GM23338 (cell line): ENCODE measurements around the gene HDAC9. TPM values are rescaled to one million over a fixed set of nuclear protein-coding genes. Genes with fewer than 3 reads are reported as not detected.
"Not testable (repeated sequence)": the region's sequence is repeated elsewhere in the genome, so short reads cannot be mapped to it uniquely, and the experiment has no call there.

Experiments used
- ATAC-seq: fragments of 200-7000 bp; cut with Tn5 transposase; 3 replicates; pipeline ENCODE4 v1.9.1; 2020
- DNase-seq: peaks from one replicate; pipeline ENCODE4 v3.0.0-alpha.2; 2015; ENCODE audit warnings: low spot score
- H2AFZ ChIP-seq: fragments of 200-600 bp; sonication (generic); 2 replicates; pipeline ENCODE4 v1.8.0; 2016; ENCODE audit warnings: antibody characterized with exemption, mild to moderate bottlenecking, moderate library complexity
- H3F3A ChIP-seq: fragments of 200-600 bp; sonication (generic); replicated peaks from 2 replicates; pipeline ENCODE4 v1.8.0; 2017; ENCODE audit warnings: antibody characterized with exemption, mixed run types, low read depth
- H3K27ac ChIP-seq: fragments of 200-600 bp; sonication (generic); 2 replicates; pipeline ENCODE4 v1.6.1; 2016; ENCODE audit warnings: low read depth
- H3K27me3 ChIP-seq: fragments of 200-600 bp; sonication (generic); 2 replicates; pipeline ENCODE4 v1.8.0; 2016; ENCODE audit warnings: mild to moderate bottlenecking, mixed run types, moderate library complexity; ENCODE audit not compliant: insufficient read depth
- H3K36me3 ChIP-seq: fragments of 200-600 bp; sonication (generic); 2 replicates; pipeline ENCODE4 v1.8.0; 2016; ENCODE audit warnings: mild to moderate bottlenecking; ENCODE audit not compliant: insufficient read depth
- H3K4me1 ChIP-seq: fragments of 200-600 bp; sonication (generic); 2 replicates; pipeline ENCODE4 v1.8.0; 2016; ENCODE audit warnings: mild to moderate bottlenecking, moderate library complexity; ENCODE audit not compliant: insufficient read depth
- H3K4me2 ChIP-seq: fragments of 200-600 bp; sonication (generic); 2 replicates; pipeline ENCODE4 v1.7.1; 2017; ENCODE audit warnings: mixed run types
- H3K4me3 ChIP-seq: fragments of 200-600 bp; sonication (generic); 2 replicates; pipeline ENCODE4 v1.6.1; 2016; ENCODE audit warnings: mixed run types
- H3K79me2 ChIP-seq: fragments of 200-600 bp; sonication (generic); replicated peaks from 2 replicates; pipeline ENCODE4 v1.8.0; 2017; ENCODE audit warnings: mild to moderate bottlenecking; ENCODE audit not compliant: insufficient read depth
- H3K9me2 ChIP-seq: fragments of 200-600 bp; sonication (generic); 2 replicates; pipeline ENCODE4 v1.8.0; 2017; ENCODE audit not compliant: insufficient read depth
- H4K20me1 ChIP-seq: fragments of 200-600 bp; sonication (generic); replicated peaks from 2 replicates; pipeline ENCODE4 v1.8.0; 2017; ENCODE audit warnings: mild to moderate bottlenecking; ENCODE audit not compliant: insufficient read depth
- H3K27ac Mint-ChIP-seq: 2 replicates; pipeline ENCODE4 v1.8.0; 2020; ENCODE audit warnings: inconsistent platforms, mild to moderate bottlenecking, moderate library complexity, mixed read lengths
- H3K27me3 Mint-ChIP-seq: 3 replicates; pipeline ENCODE4 v1.8.0; 2022; ENCODE audit warnings: low read depth, mild to moderate bottlenecking, moderate library complexity, mixed read lengths, inconsistent platforms; ENCODE audit not compliant: insufficient read depth, poor library complexity
- H3K36me3 Mint-ChIP-seq: 3 replicates; pipeline ENCODE4 v1.8.0; 2021; ENCODE audit warnings: low read depth, mild to moderate bottlenecking, inconsistent platforms, moderate library complexity, mixed read lengths
- H3K4me1 Mint-ChIP-seq: 3 replicates; pipeline ENCODE4 v1.8.0; 2020; ENCODE audit warnings: mild to moderate bottlenecking, inconsistent platforms, mixed read lengths
- H3K4me3 Mint-ChIP-seq: 3 replicates; pipeline ENCODE4 v1.8.0; 2021; ENCODE audit warnings: moderate library complexity, mild to moderate bottlenecking, inconsistent platforms, mixed read lengths
- H3K9me3 Mint-ChIP-seq: 3 replicates; pipeline ENCODE4 v1.8.0; 2020; ENCODE audit warnings: moderate library complexity, mild to moderate bottlenecking, inconsistent platforms, mixed read lengths
- EZH2 ChIP-seq: fragments of 200-600 bp; sonication (generic); IDR thresholded peaks from one replicate; pipeline ENCODE4 v1.8.0; 2017; ENCODE audit warnings: antibody characterized with exemption, mild to moderate bottlenecking, low read depth; ENCODE audit not compliant: unreplicated experiment
- EZH2phosphoT487 ChIP-seq: fragments of 200-600 bp; sonication (generic); IDR thresholded peaks from one replicate; pipeline ENCODE4 v1.8.1; 2018; ENCODE audit warnings: antibody characterized with exemption; ENCODE audit not compliant: unreplicated experiment
- NANOG ChIP-seq: IDR thresholded peaks from 2 replicates; pipeline ENCODE4 v1.6.1; 2016; ENCODE audit warnings: antibody characterized with exemption, borderline replicate concordance
- POLR2AphosphoS5 ChIP-seq: IDR thresholded peaks from 2 replicates; pipeline ENCODE4 v1.6.1; 2016; ENCODE audit warnings: antibody characterized with exemption, low read depth
- STAT1 ChIP-seq: IDR thresholded peaks from one replicate; pipeline ENCODE4 v1.6.1; 2016; ENCODE audit warnings: antibody characterized with exemption; ENCODE audit not compliant: unreplicated experiment
- ZNF114 ChIP-seq: fragments of 250-450 bp; sonication (Bioruptor Pico); IDR thresholded peaks from 2 replicates; pipeline ENCODE4 v1.5.0; 2020; ENCODE audit warnings: mild to moderate bottlenecking, moderate library complexity
- ZNF331 ChIP-seq: fragments of 250-450 bp; sonication (Bioruptor Pico); IDR thresholded peaks from 2 replicates; pipeline ENCODE4 v1.5.0; 2020; ENCODE audit warnings: low read depth, mild to moderate bottlenecking, moderate library complexity
- polyA plus RNA-seq: library from polyadenylated mRNA; unstranded; fragments of >200 nt; fragmentation: Nextera tagmentation; extraction: Ambion mirVana; gene quantifications from 2 replicates; pipeline ENCODE4 v1.2.1, GENCODE V29; 2016
- total RNA-seq: library from RNA; depleted of rRNA; stranded (reverse); fragments of >200 nt; shearing (Covaris generic); gene quantifications from 2 replicates; pipeline ENCODE4 v1.2.3, GENCODE V29; 2014
- TF ChIP-seq, protein P1 (sequence below), 2 experiments: fragments of 200-600 bp in 1 of 2; sonication (generic) in 1 of 2; conservative IDR thresholded peaks; 2 replicates each; pipeline versions ENCODE4 v1.5.1 to v1.6.1; 2016 to 2017; ENCODE audit warnings: antibody characterized with exemption in 2 of 2, low read depth in 2 of 2, mild to moderate bottlenecking in 2 of 2, moderate library complexity in 1 of 2
- TF ChIP-seq, protein P2 (sequence below): IDR thresholded peaks from 2 replicates; pipeline ENCODE4 v1.6.1; 2016; ENCODE audit warnings: antibody characterized with exemption
- TF ChIP-seq, protein P3 (sequence below): IDR thresholded peaks from one replicate; pipeline ENCODE4 v1.6.1; 2018; ENCODE audit warnings: antibody characterized with exemption; ENCODE audit not compliant: unreplicated experiment

The HDAC9 gene
- total and polyA plus RNA-seq, 2 experiments from 2014 or later = 8.3 to 18.5 TPM

DNA sequence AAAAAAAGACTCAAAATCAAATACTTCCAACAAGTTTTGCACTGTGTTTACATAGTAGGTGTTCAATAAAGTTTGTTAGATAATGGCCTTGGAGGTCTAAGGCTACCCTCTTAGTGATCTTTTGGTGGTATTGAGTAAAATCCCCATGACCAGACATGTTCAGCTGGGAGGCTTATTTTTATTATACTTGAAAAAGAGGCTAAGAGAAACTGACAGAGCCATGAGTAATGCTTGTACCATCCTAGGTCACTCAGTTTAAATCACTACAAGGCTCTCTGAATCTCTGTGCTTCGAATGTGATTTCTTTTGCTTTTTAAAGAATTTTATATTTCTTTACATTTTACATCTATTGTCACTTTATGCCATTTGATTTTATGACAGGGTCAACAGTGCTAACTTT, 531.3 kb downstream of the HDAC9 start (continued):
- TF ChIP-seq, protein P1, sequence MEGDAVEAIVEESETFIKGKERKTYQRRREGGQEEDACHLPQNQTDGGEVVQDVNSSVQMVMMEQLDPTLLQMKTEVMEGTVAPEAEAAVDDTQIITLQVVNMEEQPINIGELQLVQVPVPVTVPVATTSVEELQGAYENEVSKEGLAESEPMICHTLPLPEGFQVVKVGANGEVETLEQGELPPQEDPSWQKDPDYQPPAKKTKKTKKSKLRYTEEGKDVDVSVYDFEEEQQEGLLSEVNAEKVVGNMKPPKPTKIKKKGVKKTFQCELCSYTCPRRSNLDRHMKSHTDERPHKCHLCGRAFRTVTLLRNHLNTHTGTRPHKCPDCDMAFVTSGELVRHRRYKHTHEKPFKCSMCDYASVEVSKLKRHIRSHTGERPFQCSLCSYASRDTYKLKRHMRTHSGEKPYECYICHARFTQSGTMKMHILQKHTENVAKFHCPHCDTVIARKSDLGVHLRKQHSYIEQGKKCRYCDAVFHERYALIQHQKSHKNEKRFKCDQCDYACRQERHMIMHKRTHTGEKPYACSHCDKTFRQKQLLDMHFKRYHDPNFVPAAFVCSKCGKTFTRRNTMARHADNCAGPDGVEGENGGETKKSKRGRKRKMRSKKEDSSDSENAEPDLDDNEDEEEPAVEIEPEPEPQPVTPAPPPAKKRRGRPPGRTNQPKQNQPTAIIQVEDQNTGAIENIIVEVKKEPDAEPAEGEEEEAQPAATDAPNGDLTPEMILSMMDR (conservative IDR thresholded peaks at IDR 0.05; ENCODE audit: low read depth in 2 of 2) = no peak
- no peak for TF ChIP-seq ZNF114
- TF ChIP-seq NANOG = no peak
- TF ChIP-seq, protein P2, sequence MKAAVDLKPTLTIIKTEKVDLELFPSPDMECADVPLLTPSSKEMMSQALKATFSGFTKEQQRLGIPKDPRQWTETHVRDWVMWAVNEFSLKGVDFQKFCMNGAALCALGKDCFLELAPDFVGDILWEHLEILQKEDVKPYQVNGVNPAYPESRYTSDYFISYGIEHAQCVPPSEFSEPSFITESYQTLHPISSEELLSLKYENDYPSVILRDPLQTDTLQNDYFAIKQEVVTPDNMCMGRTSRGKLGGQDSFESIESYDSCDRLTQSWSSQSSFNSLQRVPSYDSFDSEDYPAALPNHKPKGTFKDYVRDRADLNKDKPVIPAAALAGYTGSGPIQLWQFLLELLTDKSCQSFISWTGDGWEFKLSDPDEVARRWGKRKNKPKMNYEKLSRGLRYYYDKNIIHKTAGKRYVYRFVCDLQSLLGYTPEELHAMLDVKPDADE = no peak
- TF ChIP-seq ZNF331 (CRISPR knock-in tag) = no peak
- no peak for TF ChIP-seq EZH2
- TF ChIP-seq, protein P3, sequence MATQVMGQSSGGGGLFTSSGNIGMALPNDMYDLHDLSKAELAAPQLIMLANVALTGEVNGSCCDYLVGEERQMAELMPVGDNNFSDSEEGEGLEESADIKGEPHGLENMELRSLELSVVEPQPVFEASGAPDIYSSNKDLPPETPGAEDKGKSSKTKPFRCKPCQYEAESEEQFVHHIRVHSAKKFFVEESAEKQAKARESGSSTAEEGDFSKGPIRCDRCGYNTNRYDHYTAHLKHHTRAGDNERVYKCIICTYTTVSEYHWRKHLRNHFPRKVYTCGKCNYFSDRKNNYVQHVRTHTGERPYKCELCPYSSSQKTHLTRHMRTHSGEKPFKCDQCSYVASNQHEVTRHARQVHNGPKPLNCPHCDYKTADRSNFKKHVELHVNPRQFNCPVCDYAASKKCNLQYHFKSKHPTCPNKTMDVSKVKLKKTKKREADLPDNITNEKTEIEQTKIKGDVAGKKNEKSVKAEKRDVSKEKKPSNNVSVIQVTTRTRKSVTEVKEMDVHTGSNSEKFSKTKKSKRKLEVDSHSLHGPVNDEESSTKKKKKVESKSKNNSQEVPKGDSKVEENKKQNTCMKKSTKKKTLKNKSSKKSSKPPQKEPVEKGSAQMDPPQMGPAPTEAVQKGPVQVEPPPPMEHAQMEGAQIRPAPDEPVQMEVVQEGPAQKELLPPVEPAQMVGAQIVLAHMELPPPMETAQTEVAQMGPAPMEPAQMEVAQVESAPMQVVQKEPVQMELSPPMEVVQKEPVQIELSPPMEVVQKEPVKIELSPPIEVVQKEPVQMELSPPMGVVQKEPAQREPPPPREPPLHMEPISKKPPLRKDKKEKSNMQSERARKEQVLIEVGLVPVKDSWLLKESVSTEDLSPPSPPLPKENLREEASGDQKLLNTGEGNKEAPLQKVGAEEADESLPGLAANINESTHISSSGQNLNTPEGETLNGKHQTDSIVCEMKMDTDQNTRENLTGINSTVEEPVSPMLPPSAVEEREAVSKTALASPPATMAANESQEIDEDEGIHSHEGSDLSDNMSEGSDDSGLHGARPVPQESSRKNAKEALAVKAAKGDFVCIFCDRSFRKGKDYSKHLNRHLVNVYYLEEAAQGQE = no peak

DNA sequence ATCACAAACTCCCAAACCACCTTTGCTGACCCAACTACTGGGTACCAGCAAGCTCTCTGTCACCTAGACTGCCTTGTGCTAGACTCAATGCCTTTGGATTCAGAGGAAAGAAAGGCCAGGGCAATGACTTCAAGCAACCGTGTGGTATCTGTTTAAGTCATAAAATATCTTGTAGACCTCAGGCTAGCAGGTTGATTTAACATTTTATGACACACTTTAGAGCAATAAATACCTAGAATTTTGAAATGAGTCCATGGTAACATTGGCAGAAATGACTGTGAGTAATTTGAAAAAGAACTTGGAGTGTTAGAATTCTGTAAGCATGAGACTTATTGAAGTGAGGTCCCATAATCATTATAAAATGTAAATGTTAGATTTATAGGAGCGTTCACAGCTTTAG, 534.7 kb downstream of the HDAC9 start:
- Histone ChIP-seq H3K27ac (no peak overlapping the region), H3K36me3 (no peaks in the 10 kb centered on the region), H3K4me3 (no peak overlapping the region), H3K4me2 (no peak overlapping the region), H3K9me2 (0 out of 2 replicates have a peak, but pooled peaks cover 3% of the 10 kb centered on the region), H3K79me2 (no peaks in the 10 kb centered on the region), H3F3A (no peaks in the 10 kb centered on the region), H3K27me3 (no peaks in the 10 kb centered on the region), H4K20me1 (no peaks in the 10 kb centered on the region), H3K4me1 (no peaks in the 10 kb centered on the region), H2AFZ (no peak overlapping the region)
- H3K27me3 Mint-ChIP-seq = peaks cover 2% of the 10 kb centered on the region
- H3K4me3 Mint-ChIP-seq = no peak overlapping the region
- no peak for DNase-seq
- H3K27ac Mint-ChIP-seq = no peak overlapping the region
- no peak for ATAC-seq
- TF ChIP-seq, protein P2 = no peak
- no peak for TF ChIP-seq EZH2phosphoT487
- TF ChIP-seq EZH2 = no peak
- TF ChIP-seq, protein P1 (conservative IDR thresholded peaks at IDR 0.05; ENCODE audit: low read depth in 2 of 2) = no peak
- no peak for TF ChIP-seq NANOG
- TF ChIP-seq STAT1 = no peak
- TF ChIP-seq POLR2AphosphoS5 = no peak
- peaks cover 3% of the 10 kb centered on the region; the same call in 1 of the 3 replicates for H3K36me3 Mint-ChIP-seq
- H3K4me1 Mint-ChIP-seq = no peaks in the 10 kb centered on the region
- peaks cover 12% of the 10 kb centered on the region; the same call in 1 of the 3 replicates for H3K9me3 Mint-ChIP-seq

DNA sequence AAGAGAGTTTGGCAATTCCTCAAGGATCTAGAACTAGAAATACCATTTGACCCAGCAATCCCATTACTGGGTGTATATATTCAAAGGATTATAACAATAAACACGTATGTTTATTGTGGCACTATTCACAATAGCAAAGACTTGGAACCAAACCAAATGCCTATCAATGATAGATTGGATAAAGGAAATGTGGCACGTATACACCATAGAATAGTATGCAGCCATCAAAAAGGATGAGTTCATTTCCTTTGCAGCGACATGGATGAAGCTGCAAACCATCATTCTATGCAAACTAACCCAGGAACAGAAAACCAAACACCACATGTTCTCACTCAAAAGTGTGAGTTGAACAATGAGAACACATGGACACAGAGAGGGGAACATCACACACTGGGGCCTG, 537.4 kb downstream of the HDAC9 start:
- DNase-seq, H3K9me2 ChIP-seq, H3K4me1 ChIP-seq, H3K4me3 Mint-ChIP-seq, H3K27ac ChIP-seq, H3K79me2 ChIP-seq, H3K36me3 Mint-ChIP-seq, H3K4me1 Mint-ChIP-seq, H3K27me3 ChIP-seq, H3K4me3 ChIP-seq, H3K27me3 Mint-ChIP-seq, H4K20me1 ChIP-seq, H3F3A ChIP-seq, H3K27ac Mint-ChIP-seq, H3K4me2 ChIP-seq, H3K36me3 ChIP-seq, ATAC-seq, H2AFZ ChIP-seq: not testable (repeated sequence)
- peaks cover 18% of the 10 kb centered on the region; the same call in 2 of the 3 replicates for H3K9me3 Mint-ChIP-seq
